Activated naive CD8-positive, alpha-beta T cell treated with anti-CD3 and anti-CD28 coated beads, Interleukin-2, amount 10 ng/mL, durations not matched to agents 7 days and 5 days (primary cell): ENCODE results near the gene TEX53. TPM values are rescaled to one million over a fixed set of nuclear protein-coding genes. Genes with fewer than 3 reads are reported as not detected.
A peak's percentile ranks its signal among the peaks of the same experiment; 100 is the strongest.

ENCODE experiments used
- ATAC-seq: fragments of 150-1000 bp; cut with Tn5 transposase; one replicate; pipeline ENCODE4 v1.10.0; 2021; ENCODE audit warnings: low read depth, moderate library complexity
- POLR2A ChIA-PET: fragments of 350-600 bp; sonication (Branson Sonifier 250); formaldehyde crosslinking; loops from one replicate; lab custom pipeline; 2021; ENCODE audit warnings: antibody characterized with exemption; lab: Charles Lee
- DNase-seq: peaks from one replicate; pipeline ENCODE4 v3.0.0; 2021
- H3K27ac Mint-ChIP-seq: one replicate; pipeline ENCODE4 v1.8.0; 2022; ENCODE audit warnings: mild to moderate bottlenecking, mixed read lengths
- H3K27me3 Mint-ChIP-seq: one replicate; pipeline ENCODE4 v1.8.0; 2022; ENCODE audit warnings: mild to moderate bottlenecking, moderate library complexity, mixed read lengths
- H3K36me3 Mint-ChIP-seq: one replicate; pipeline ENCODE4 v1.8.0; 2021; ENCODE audit warnings: mild to moderate bottlenecking, mixed read lengths
- H3K4me1 Mint-ChIP-seq: one replicate; pipeline ENCODE4 v1.8.0; 2021; ENCODE audit warnings: mixed read lengths
- H3K4me3 Mint-ChIP-seq: one replicate; pipeline ENCODE4 v1.8.0; 2022; ENCODE audit warnings: mild to moderate bottlenecking, moderate library complexity, mixed read lengths
- H3K9me3 Mint-ChIP-seq: one replicate; pipeline ENCODE4 v1.8.0; 2021; ENCODE audit warnings: mixed read lengths
- total RNA-seq, 2 experiments: library from RNA; stranded (reverse); gene quantifications; one replicate each; pipeline ENCODE4 v1.2.3, GENCODE V29; 2021

The TEX53 gene
- total RNA-seq, 2 experiments from 2014 or later, result not detected

- no peak for ATAC-seq
These were observed 35.5 kb downstream of the TEX53 start for GRCh38 chr9:114621975-114622609.

GRCh38 chr9:114621561-114621960, 36.0 kb downstream of the TEX53 start:
- H3K36me3 Mint-ChIP-seq, result peaks cover 53% of the 10 kb centered on the region
- H3K4me3 Mint-ChIP-seq, result no peak overlapping the region
- POLR2A ChIA-PET, result interaction anchor here (1.0 kb wide), 1 partner anchor 9 kb away, joined by 3 read pairs; no protein-coding TSS in a partner anchor

More at GRCh38 chr9:114621975-114622609, 35.5 kb downstream of the TEX53 start:
- H3K27me3 Mint-ChIP-seq, result no peaks in the 10 kb centered on the region
- POLR2A ChIA-PET, result interaction anchor here (1.0 kb wide), 1 partner anchor 10 kb away, joined by 3 read pairs; no protein-coding TSS in a partner anchor
- no peak overlapping the region for H3K4me3 Mint-ChIP-seq
- H3K4me1 Mint-ChIP-seq, result peaks cover 21% of the 10 kb centered on the region
- no peak for DNase-seq
- H3K27ac Mint-ChIP-seq, result no peak overlapping the region
- H3K36me3 Mint-ChIP-seq, result peaks cover 55% of the 10 kb centered on the region
- no peaks in the 10 kb centered on the region for H3K9me3 Mint-ChIP-seq

GRCh38 chr9:114619191-114619761, 38.3 kb downstream of the TEX53 start:
- POLR2A ChIA-PET, result no interaction called here
- DNase-seq (no peak), ATAC-seq (no peak)

More at GRCh38 chr9:114621561-114621960, 36.0 kb downstream of the TEX53 start:
- Mint-ChIP-seq H3K4me1 (peaks cover 24% of the 10 kb centered on the region), H3K27me3 (no peaks in the 10 kb centered on the region), H3K9me3 (no peaks in the 10 kb centered on the region), H3K27ac (no peak overlapping the region)
- ATAC-seq (no peak), DNase-seq (no peak)

GRCh38 chr9:114616684-114617520, 40.7 kb downstream of the TEX53 start:
- no peaks in the 10 kb centered on the region for H3K9me3 Mint-ChIP-seq
- H3K27ac Mint-ChIP-seq, result peak overlapping the region; percentile 93
- peaks cover 48% of the 10 kb centered on the region for H3K36me3 Mint-ChIP-seq
- no peaks in the 10 kb centered on the region for H3K27me3 Mint-ChIP-seq
- POLR2A ChIA-PET, result interaction anchor here (0.5 to 1.8 kb wide), 5 partner anchors 14 to 313 kb away, joined by 3 to 10 read pairs (median 6); partner anchors contain the start of gene ATP6V1G1
- peak overlapping the region; percentile 71 for H3K4me3 Mint-ChIP-seq
- H3K4me1 Mint-ChIP-seq, result peaks cover 46% of the 10 kb centered on the region
- DNase-seq, result peak; percentile 32
- ATAC-seq, result no peak

More at GRCh38 chr9:114619191-114619761, 38.3 kb downstream of the TEX53 start:
- Mint-ChIP-seq H3K36me3 (peaks cover 56% of the 10 kb centered on the region), H3K27ac (peak overlapping the region; percentile 84), H3K4me3 (peak overlapping the region; percentile 69), H3K4me1 (peaks cover 30% of the 10 kb centered on the region), H3K9me3 (no peaks in the 10 kb centered on the region), H3K27me3 (no peaks in the 10 kb centered on the region)

GRCh38 chr9:114614373-114614772, 43.2 kb downstream of the TEX53 start:
- Mint-ChIP-seq H3K9me3 (no peaks in the 10 kb centered on the region), H3K27me3 (no peaks in the 10 kb centered on the region), H3K27ac (peak overlapping the region; percentile 10), H3K36me3 (peaks cover 34% of the 10 kb centered on the region), H3K4me3 (no peak overlapping the region), H3K4me1 (peaks cover 50% of the 10 kb centered on the region)
- DNase-seq (no peak), ATAC-seq (no peak)
- POLR2A ChIA-PET, result interaction anchor here (1.0 to 5.6 kb wide), 2 partner anchors 23 to 27 kb away, joined by 3 to 50 read pairs; partner anchors contain the start of gene ATP6V1G1

GRCh38 chr9:114613919-114614318, 43.7 kb downstream of the TEX53 start:
- H3K36me3 Mint-ChIP-seq, result peaks cover 30% of the 10 kb centered on the region
- peaks cover 48% of the 10 kb centered on the region for H3K4me1 Mint-ChIP-seq
- DNase-seq (no peak), ATAC-seq (no peak)
- peak overlapping the region; percentile 82 for H3K4me3 Mint-ChIP-seq
- POLR2A ChIA-PET, result interaction anchor here (1.0 to 5.6 kb wide), 2 partner anchors 22 to 26 kb away, joined by 3 to 50 read pairs; partner anchors contain the start of gene ATP6V1G1
- no peaks in the 10 kb centered on the region for H3K9me3 Mint-ChIP-seq
- H3K27ac Mint-ChIP-seq, result peak overlapping the region; percentile 78
- H3K27me3 Mint-ChIP-seq, result no peaks in the 10 kb centered on the region

GRCh38 chr9:114613087-114613486, 44.5 kb downstream of the TEX53 start:
- no peak for ATAC-seq
- peaks cover 44% of the 10 kb centered on the region for H3K4me1 Mint-ChIP-seq
- H3K27ac Mint-ChIP-seq, result peak overlapping the region; percentile 78
- no peaks in the 10 kb centered on the region for H3K27me3 Mint-ChIP-seq
- peak overlapping the region; percentile 82 for H3K4me3 Mint-ChIP-seq
- DNase-seq, result no peak
- peaks cover 23% of the 10 kb centered on the region for H3K36me3 Mint-ChIP-seq
- H3K9me3 Mint-ChIP-seq, result no peaks in the 10 kb centered on the region
- POLR2A ChIA-PET, result interaction anchor here (2.0 to 5.6 kb wide), 4 partner anchors 18 to 226 kb away, joined by 9 to 50 read pairs (median 30); partner anchors contain the start of genes AKNA and ATP6V1G1

GRCh38 chr9:114612272-114612923, 45.2 kb downstream of the TEX53 start:
- Mint-ChIP-seq H3K36me3 (peaks cover 22% of the 10 kb centered on the region), H3K9me3 (no peaks in the 10 kb centered on the region), H3K27me3 (no peaks in the 10 kb centered on the region), H3K4me1 (peaks cover 44% of the 10 kb centered on the region), H3K27ac (peak overlapping the region; percentile 78), H3K4me3 (peak overlapping the region; percentile 82)
- DNase-seq (peak; percentile 38), ATAC-seq (no peak)
- POLR2A ChIA-PET, result interaction anchor here (0.7 to 5.6 kb wide), 8 partner anchors 9 to 226 kb away, joined by 3 to 50 read pairs (median 8); partner anchors contain the start of genes AKNA and ATP6V1G1

- H3K27ac Mint-ChIP-seq, result peak overlapping the region; percentile 78
- no peak for DNase-seq
- H3K27me3 Mint-ChIP-seq, result no peaks in the 10 kb centered on the region
- peak overlapping the region; percentile 82 for H3K4me3 Mint-ChIP-seq
- POLR2A ChIA-PET, result interaction anchor here (0.6 to 5.6 kb wide), 10 partner anchors 10 to 225 kb away, joined by 3 to 50 read pairs (median 8); partner anchors contain the start of genes AKNA and ATP6V1G1
- H3K9me3 Mint-ChIP-seq, result no peaks in the 10 kb centered on the region
- H3K36me3 Mint-ChIP-seq, result peaks cover 19% of the 10 kb centered on the region
- peaks cover 44% of the 10 kb centered on the region for H3K4me1 Mint-ChIP-seq
- ATAC-seq, result peak; percentile 68
These were observed 45.9 kb downstream of the TEX53 start for GRCh38 chr9:114611516-114612271.

GRCh38 chr9:114608525-114608796, 49.1 kb downstream of the TEX53 start:
- Mint-ChIP-seq H3K4me3 (no peak overlapping the region), H3K9me3 (no peaks in the 10 kb centered on the region), H3K36me3 (peaks cover 2% of the 10 kb centered on the region), H3K27me3 (no peaks in the 10 kb centered on the region), H3K27ac (peak overlapping the region; percentile 49), H3K4me1 (peaks cover 28% of the 10 kb centered on the region)
- no peak for ATAC-seq
- POLR2A ChIA-PET, result interaction anchor here (1.0 kb wide), 1 partner anchor 15 kb away, joined by 3 read pairs; no protein-coding TSS in a partner anchor
- no peak for DNase-seq

GRCh38 chr9:114607671-114608524, 49.7 kb downstream of the TEX53 start:
- Mint-ChIP-seq H3K27me3 (no peaks in the 10 kb centered on the region), H3K36me3 (peaks cover 2% of the 10 kb centered on the region), H3K9me3 (no peaks in the 10 kb centered on the region), H3K27ac (no peak overlapping the region), H3K4me3 (no peak overlapping the region), H3K4me1 (peaks cover 23% of the 10 kb centered on the region)
- ATAC-seq (no peak), DNase-seq (no peak)
- POLR2A ChIA-PET, result interaction anchor here (1.0 kb wide), 1 partner anchor 15 kb away, joined by 3 read pairs; no protein-coding TSS in a partner anchor
